TTC549 (cell line): ENCODE data around the gene RARRES2.

ENCODE experiments used
- FAIRE-seq: peaks from 2 replicates; lab custom pipeline; 2012; peaks lifted over from hg19 to GRCh38; lab: Jason Lieb, UNC

Gene RARRES2

GRCh38 chr7:150361402-150361801, 20.0 kb upstream of the RARRES2 start:
- no peak for FAIRE-seq

GRCh38 chr7:150360363-150361058, 19.1 kb upstream of the RARRES2 start:
- no peak for FAIRE-seq

- no peak for FAIRE-seq
Observed at GRCh38 chr7:150359622-150360362, 18.4 kb upstream of the RARRES2 start.

- no peak for FAIRE-seq
Observed at GRCh38 chr7:150358988-150359621, 17.7 kb upstream of the RARRES2 start.

- no peak for FAIRE-seq
Observed at GRCh38 chr7:150358433-150358832, 17.0 kb upstream of the RARRES2 start.

GRCh38 chr7:150357771-150358427, 16.5 kb upstream of the RARRES2 start:
- no peak for FAIRE-seq

GRCh38 chr7:150357270-150357669, 15.8 kb upstream of the RARRES2 start:
- FAIRE-seq = no peak

- no peak for FAIRE-seq
Observed at GRCh38 chr7:150356265-150356897, 15.0 kb upstream of the RARRES2 start.

- no peak for FAIRE-seq
Observed at GRCh38 chr7:150355666-150356059, 14.2 kb upstream of the RARRES2 start.

- FAIRE-seq = no peak
Observed at GRCh38 chr7:150351587-150352194, 10.3 kb upstream of the RARRES2 start.

- no peak for FAIRE-seq
Observed at GRCh38 chr7:150346922-150347321, 5.5 kb upstream of the RARRES2 start.

- no peak for FAIRE-seq
Observed at GRCh38 chr7:150345012-150345411, 3.6 kb upstream of the RARRES2 start.

- FAIRE-seq = no peak
Observed at GRCh38 chr7:150344299-150344698, 2.9 kb upstream of the RARRES2 start.

GRCh38 chr7:150343225-150343624, 1.8 kb upstream of the RARRES2 start:
- no peak for FAIRE-seq

GRCh38 chr7:150342121-150342408, 636 bp upstream of the RARRES2 start:
- FAIRE-seq = no peak

GRCh38 chr7:150340875-150341262, 560 bp downstream of the RARRES2 start:
- FAIRE-seq = no peak

GRCh38 chr7:150340024-150340749, 1.2 kb downstream of the RARRES2 start:
- no peak for FAIRE-seq

- FAIRE-seq = no peak
Observed at GRCh38 chr7:150339409-150339809, 2.0 kb downstream of the RARRES2 start.

GRCh38 chr7:150338166-150338829, 3.1 kb downstream of the RARRES2 start:
- FAIRE-seq = no peak

- no peak for FAIRE-seq
Observed at GRCh38 chr7:150337659-150338081, 3.8 kb downstream of the RARRES2 start.

- FAIRE-seq = no peak
Observed at GRCh38 chr7:150337179-150337578, 4.2 kb downstream of the RARRES2 start.
